ENCODE data around the gene ANGPTL3. TPM values are rescaled to one million over a fixed set of nuclear protein-coding genes. Genes with fewer than 3 reads are reported as not detected.

ANGPTL3 gene
- total RNA-seq, result not detected in 2 replicates

DNA sequence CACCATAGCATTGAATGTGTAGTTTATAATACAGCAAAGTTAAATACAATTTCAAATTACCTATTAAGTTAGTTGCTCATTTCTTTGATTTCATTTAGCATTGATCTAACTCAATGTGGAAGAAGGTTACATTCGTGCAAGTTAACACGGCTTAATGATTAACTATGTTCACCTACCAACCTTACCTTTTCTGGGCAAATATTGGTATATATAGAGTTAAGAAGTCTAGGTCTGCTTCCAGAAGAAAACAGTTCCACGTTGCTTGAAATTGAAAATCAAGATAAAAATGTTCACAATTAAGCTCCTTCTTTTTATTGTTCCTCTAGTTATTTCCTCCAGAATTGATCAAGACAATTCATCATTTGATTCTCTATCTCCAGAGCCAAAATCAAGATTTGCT lies at the start of gene ANGPTL3:
Gene ANGPTL3, plus strand, starts transcription at position 240 of the 400 bp plus-strand sequence. Its CDS starts 47 bp downstream, at position 287.

Other genes with a start within 250 kb of the ANGPTL3 start
- 27.1 and 31.4 TPM in 2 replicates for gene USP1, start 160.5 kb upstream of the ANGPTL3 start, total RNA-seq
- 37.6 and 39.5 TPM in 2 replicates for gene DOCK7, start 90.9 kb downstream of the ANGPTL3 start, total RNA-seq
- gene ATG4C, start 186.6 kb downstream of the ANGPTL3 start, total RNA-seq, result 6.5 and 8.2 TPM in 2 replicates